ENCODE data around the gene PAN2.
A peak's percentile ranks its signal among the peaks of the same experiment; 100 is the strongest.

Gene PAN2

DNA sequence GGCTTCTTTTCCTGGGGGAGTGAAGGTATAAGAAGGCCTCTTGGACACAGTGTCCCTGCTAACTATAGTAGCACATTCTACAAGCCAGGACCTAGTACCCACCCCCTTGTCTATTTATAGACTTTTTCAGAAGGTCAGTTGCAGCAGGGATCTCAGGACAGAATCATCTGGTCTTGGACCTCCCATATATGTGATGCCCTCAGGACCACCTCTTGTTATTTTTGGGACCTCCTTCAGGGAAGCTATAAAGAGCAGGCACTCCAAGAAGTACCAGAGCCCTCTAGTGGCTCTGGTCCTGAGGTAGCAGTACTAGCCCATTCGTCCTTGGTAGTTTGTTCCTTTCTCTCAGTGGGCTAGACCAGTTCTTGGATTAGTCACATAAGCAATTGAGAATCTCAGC lies 62.8 kb downstream of the PAN2 start:
- peaks cover 20% of the 10 kb centered on the region; the same call in 1 of the 2 replicates for H3K36me3 ChIP-seq (ENCODE audit: low read length)
- no peak for TF ChIP-seq EZH2phosphoT487 (conservative IDR thresholded peaks at IDR 0.05; ENCODE audit: low read length)
- TF ChIP-seq, protein P1, sequence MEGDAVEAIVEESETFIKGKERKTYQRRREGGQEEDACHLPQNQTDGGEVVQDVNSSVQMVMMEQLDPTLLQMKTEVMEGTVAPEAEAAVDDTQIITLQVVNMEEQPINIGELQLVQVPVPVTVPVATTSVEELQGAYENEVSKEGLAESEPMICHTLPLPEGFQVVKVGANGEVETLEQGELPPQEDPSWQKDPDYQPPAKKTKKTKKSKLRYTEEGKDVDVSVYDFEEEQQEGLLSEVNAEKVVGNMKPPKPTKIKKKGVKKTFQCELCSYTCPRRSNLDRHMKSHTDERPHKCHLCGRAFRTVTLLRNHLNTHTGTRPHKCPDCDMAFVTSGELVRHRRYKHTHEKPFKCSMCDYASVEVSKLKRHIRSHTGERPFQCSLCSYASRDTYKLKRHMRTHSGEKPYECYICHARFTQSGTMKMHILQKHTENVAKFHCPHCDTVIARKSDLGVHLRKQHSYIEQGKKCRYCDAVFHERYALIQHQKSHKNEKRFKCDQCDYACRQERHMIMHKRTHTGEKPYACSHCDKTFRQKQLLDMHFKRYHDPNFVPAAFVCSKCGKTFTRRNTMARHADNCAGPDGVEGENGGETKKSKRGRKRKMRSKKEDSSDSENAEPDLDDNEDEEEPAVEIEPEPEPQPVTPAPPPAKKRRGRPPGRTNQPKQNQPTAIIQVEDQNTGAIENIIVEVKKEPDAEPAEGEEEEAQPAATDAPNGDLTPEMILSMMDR (IDR thresholded peaks at IDR 0.05; ENCODE audit: insufficient read depth, low read length, poor library complexity, severe bottlenecking) = no peak
- H3K79me2 ChIP-seq (ENCODE audit: insufficient read depth, low read length) = no peaks in the 10 kb centered on the region
- no peaks in the 10 kb centered on the region for H3K9me2 ChIP-seq (replicated peaks; ENCODE audit: insufficient read depth, low read length)
- no peaks in the 10 kb centered on the region for H3K27me3 ChIP-seq (ENCODE audit: low read length)
- no peak overlapping the region for H3K4me2 ChIP-seq (ENCODE audit: low read depth, low read length, poor library complexity, severe bottlenecking)
- no peaks in the 10 kb centered on the region for H3K9me3 ChIP-seq (ENCODE audit: insufficient read depth, low read length)
- H3K9ac ChIP-seq (ENCODE audit: low read length) = no peak overlapping the region
- peaks cover 34% of the 10 kb centered on the region for H3F3A ChIP-seq (ENCODE audit: insufficient read depth)
- no peak overlapping the region for H3K27ac ChIP-seq (ENCODE audit: low read depth, low read length)
- H2AFZ ChIP-seq (ENCODE audit: low read depth, low read length, severe bottlenecking) = no peak overlapping the region
- H4K20me1 ChIP-seq (ENCODE audit: low read depth, low read length) = no peaks in the 10 kb centered on the region
- H3K4me3 ChIP-seq (ENCODE audit: insufficient read depth, low read length, poor library complexity, severe bottlenecking) = no peak overlapping the region

DNA sequence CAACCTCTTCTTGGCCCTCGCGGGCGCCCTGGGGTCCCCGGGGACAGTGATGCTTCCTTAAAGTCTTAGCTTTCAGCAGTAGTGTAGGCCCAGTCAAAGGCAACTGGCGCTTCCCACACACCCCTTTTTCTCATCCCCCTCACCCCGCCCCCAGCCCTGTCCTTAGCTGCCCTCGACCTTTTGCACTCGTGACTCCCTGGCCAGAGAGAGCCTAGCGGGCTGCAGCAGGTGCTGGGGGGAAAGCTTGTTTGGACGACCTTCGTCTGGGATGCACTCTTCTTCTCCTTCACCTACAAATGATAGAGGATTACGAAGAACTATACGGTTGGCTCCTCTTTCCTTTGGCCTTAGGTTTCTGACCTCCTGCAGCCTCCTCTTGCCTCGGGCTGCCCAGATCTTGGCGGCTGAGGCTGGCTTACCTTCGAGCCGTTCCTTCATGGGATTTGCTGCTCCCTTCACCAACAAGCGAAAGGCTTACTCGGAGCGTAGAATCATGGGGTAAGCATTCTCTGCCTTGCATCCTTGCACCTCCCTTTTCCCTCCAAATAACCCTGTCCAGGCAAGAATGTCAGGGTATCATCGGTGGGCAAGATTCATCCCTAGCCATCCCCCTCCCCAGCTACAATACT lies 66.2 kb downstream of the PAN2 start:
- peak overlapping the region; percentile 57 for H3K27ac ChIP-seq (ENCODE audit: low read depth, low read length)
- H3K9ac ChIP-seq (ENCODE audit: low read length) = peak overlapping the region; percentile 74
- peak overlapping the region; percentile 81 for H2AFZ ChIP-seq (ENCODE audit: low read depth, low read length, severe bottlenecking)

DNA sequence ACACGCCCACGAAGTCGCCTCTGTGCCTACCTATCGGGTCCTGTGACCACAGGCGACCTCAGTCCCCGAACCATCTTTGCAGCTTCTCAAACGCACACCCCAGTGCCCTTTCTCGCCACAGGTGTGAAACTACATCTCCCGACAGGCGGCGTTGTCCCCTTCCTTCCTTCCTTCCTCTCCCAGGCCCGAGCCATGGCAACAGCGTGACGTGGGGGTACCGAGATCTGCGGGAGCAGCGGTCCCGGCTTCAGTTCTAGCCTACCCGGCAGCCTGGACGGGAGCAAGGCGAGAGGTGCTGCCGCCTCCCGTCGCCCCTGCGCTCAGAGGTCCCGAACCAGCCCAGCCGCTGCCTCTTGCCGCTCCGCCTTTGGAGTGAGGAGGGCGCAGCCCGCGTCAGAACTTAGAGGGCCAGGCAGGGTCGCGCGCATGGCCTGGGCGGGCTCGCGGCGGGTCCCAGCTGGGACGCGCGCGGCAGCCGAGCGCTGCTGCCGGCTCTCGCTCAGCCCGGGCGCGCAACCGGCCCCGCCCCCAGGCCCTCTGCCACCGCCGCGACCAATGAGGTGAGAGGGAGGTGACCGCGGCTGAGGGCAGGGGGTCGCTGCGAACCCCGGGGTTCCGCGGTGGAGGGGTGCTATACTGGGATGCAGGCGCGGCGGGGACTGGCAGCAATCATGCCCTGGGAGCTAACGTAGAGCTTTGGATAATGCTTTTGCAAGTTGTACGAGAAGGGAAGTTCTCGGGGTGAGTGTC lies 66.9 kb downstream of the PAN2 start, which contains the start of gene COQ10A:
Gene COQ10A (plus strand): TSS at position 250 of the 750 bp plus-strand sequence. CDS start 177 bp downstream, at position 427.
- TF ChIP-seq, protein P1 (IDR thresholded peaks at IDR 0.05; ENCODE audit: insufficient read depth, low read length, poor library complexity, severe bottlenecking) = peak; percentile 25
- TF ChIP-seq EZH2phosphoT487 (conservative IDR thresholded peaks at IDR 0.05; ENCODE audit: low read length) = no peak
- H3K9ac ChIP-seq (ENCODE audit: low read length) = peak within 1 kb of the TSS; percentile 74
- H3K79me2 ChIP-seq (ENCODE audit: insufficient read depth, low read length) = no peaks in the 10 kb centered on the region
- H3K27ac ChIP-seq (ENCODE audit: low read depth, low read length) = peak within 1 kb of the TSS; percentile 75
- no peaks in the 10 kb centered on the region for H4K20me1 ChIP-seq (ENCODE audit: low read depth, low read length)
- no peaks in the 10 kb centered on the region for H3K9me2 ChIP-seq (replicated peaks; ENCODE audit: insufficient read depth, low read length)
- no peaks in the 10 kb centered on the region for H3K9me3 ChIP-seq (ENCODE audit: insufficient read depth, low read length)
- peak within 1 kb of the TSS; percentile 91 for H2AFZ ChIP-seq (ENCODE audit: low read depth, low read length, severe bottlenecking)
- H3F3A ChIP-seq (ENCODE audit: insufficient read depth) = peaks cover 34% of the 10 kb centered on the region
- H3K4me2 ChIP-seq (ENCODE audit: low read depth, low read length, poor library complexity, severe bottlenecking) = peak within 1 kb of the TSS; percentile 98
- H3K36me3 ChIP-seq (ENCODE audit: low read length) = 0 out of 2 replicates have a peak, but pooled peaks cover 6% of the 10 kb centered on the region
- no peaks in the 10 kb centered on the region for H3K27me3 ChIP-seq (ENCODE audit: low read length)
- H3K4me3 ChIP-seq (ENCODE audit: insufficient read depth, low read length, poor library complexity, severe bottlenecking) = peak within 1 kb of the TSS; percentile 77

More for the DNA sequence above, 66.2 kb downstream of the PAN2 start:
- Histone ChIP-seq H3K27me3 (ENCODE audit: low read length) (no peaks in the 10 kb centered on the region), H3K4me2 (ENCODE audit: low read depth, low read length, poor library complexity, severe bottlenecking) (peak overlapping the region; percentile 98), H3F3A (ENCODE audit: insufficient read depth) (peaks cover 34% of the 10 kb centered on the region), H3K4me3 (ENCODE audit: insufficient read depth, low read length, poor library complexity, severe bottlenecking) (peak overlapping the region; percentile 77), H3K36me3 (ENCODE audit: low read length) (0 out of 2 replicates have a peak, but pooled peaks cover 6% of the 10 kb centered on the region), H4K20me1 (ENCODE audit: low read depth, low read length) (no peaks in the 10 kb centered on the region), H3K9me2 (replicated peaks; ENCODE audit: insufficient read depth, low read length) (no peaks in the 10 kb centered on the region), H3K79me2 (ENCODE audit: insufficient read depth, low read length) (no peaks in the 10 kb centered on the region), H3K9me3 (ENCODE audit: insufficient read depth, low read length) (no peaks in the 10 kb centered on the region)
- TF ChIP-seq, protein P1 (IDR thresholded peaks at IDR 0.05; ENCODE audit: insufficient read depth, low read length, poor library complexity, severe bottlenecking) = no peak
- TF ChIP-seq EZH2phosphoT487 (conservative IDR thresholded peaks at IDR 0.05; ENCODE audit: low read length) = no peak

Data from SU-DHL-6 (cell line).